D721Med (cell line): ENCODE data around the gene MRPS18B.
A peak's percentile ranks its signal among the peaks of the same experiment; 100 is the strongest.

ENCODE experiments used
- DNase-seq: peaks from one replicate; pipeline ENCODE4 v3.0.0; 2011; ENCODE audit warnings: low spot score; ENCODE audit not compliant: insufficient read length
- FAIRE-seq: peaks from 2 replicates; lab custom pipeline; 2011; peaks lifted over from hg19 to GRCh38; lab: Jason Lieb, UNC
- TF ChIP-seq, protein P1 (sequence below): IDR thresholded peaks from 2 replicates; pipeline ENCODE4 v1.5.1; 2012; ENCODE audit warnings: mild to moderate bottlenecking, control low read depth; ENCODE audit not compliant: insufficient read depth; ENCODE audit errors: missing control alignments

The MRPS18B gene

DNA sequence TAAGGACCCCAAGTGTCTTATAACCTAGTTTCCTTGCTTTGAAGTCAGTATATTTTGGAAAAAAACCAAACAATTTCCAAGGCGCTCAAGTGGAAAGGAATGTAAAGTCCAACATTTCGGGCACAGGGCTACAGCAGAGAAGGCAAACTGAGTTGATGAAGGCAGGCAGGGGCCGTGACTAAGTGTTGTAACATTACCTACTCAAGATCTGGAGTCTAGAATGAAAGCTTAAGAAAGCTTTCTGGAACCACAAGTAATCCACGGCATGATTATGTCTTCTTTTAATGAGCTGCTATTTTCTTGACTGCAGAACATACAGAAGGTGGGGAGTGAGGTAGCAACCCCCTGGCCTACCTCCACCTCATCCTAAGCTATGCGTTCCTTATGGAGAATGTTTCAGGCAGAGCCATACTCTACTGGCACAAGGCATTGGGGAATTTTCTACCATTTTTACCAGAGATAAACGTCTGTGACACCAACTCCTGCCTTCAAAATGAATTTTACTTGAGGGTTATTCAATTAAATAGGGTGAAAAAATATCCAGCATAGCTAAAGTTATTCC is 4.9 kb upstream of the MRPS18B start:
- no peak for DNase-seq

DNA sequence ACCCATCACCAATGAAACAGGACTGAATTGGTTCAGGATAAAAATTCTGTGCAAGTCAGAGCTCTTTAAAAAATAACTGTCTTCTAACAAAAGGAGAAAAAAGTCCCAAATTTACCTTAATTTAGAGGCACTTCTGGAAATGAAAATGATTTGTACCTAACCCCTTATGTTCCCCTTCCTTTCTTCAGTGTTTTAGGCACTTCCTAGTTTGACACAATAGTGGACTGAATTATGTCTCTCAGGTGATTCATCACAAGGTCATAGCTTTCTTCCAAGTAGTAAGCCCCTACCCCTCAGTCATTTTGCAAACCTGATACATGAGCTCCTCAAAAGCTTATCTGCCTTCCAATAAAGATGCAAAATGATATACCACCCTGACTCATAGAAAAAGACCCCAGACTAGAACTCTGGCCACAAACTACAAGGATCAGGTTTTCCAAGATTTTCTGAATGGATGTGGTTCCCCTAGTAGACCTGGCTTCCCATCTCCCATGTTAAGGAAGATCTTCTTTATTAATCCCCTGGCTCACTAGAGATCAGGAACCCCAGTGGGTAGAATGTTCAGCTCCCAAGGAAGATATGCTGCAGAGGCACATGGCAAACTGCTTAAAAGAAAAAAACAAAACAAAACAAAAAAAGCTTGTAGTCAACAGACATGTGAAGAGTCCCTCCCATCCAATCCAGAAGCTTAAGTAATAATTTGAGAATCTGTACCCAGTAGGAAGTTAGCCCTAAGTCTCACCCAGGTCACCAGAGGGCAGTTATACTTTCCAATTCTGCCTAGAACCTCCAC is 4.2 kb upstream of the MRPS18B start:
- TF ChIP-seq, protein P1, sequence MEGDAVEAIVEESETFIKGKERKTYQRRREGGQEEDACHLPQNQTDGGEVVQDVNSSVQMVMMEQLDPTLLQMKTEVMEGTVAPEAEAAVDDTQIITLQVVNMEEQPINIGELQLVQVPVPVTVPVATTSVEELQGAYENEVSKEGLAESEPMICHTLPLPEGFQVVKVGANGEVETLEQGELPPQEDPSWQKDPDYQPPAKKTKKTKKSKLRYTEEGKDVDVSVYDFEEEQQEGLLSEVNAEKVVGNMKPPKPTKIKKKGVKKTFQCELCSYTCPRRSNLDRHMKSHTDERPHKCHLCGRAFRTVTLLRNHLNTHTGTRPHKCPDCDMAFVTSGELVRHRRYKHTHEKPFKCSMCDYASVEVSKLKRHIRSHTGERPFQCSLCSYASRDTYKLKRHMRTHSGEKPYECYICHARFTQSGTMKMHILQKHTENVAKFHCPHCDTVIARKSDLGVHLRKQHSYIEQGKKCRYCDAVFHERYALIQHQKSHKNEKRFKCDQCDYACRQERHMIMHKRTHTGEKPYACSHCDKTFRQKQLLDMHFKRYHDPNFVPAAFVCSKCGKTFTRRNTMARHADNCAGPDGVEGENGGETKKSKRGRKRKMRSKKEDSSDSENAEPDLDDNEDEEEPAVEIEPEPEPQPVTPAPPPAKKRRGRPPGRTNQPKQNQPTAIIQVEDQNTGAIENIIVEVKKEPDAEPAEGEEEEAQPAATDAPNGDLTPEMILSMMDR: no peak
- FAIRE-seq (no peak), DNase-seq (no peak)

More for the DNA sequence above, 4.9 kb upstream of the MRPS18B start:
- TF ChIP-seq, protein P1: no peak
- no peak for FAIRE-seq

DNA sequence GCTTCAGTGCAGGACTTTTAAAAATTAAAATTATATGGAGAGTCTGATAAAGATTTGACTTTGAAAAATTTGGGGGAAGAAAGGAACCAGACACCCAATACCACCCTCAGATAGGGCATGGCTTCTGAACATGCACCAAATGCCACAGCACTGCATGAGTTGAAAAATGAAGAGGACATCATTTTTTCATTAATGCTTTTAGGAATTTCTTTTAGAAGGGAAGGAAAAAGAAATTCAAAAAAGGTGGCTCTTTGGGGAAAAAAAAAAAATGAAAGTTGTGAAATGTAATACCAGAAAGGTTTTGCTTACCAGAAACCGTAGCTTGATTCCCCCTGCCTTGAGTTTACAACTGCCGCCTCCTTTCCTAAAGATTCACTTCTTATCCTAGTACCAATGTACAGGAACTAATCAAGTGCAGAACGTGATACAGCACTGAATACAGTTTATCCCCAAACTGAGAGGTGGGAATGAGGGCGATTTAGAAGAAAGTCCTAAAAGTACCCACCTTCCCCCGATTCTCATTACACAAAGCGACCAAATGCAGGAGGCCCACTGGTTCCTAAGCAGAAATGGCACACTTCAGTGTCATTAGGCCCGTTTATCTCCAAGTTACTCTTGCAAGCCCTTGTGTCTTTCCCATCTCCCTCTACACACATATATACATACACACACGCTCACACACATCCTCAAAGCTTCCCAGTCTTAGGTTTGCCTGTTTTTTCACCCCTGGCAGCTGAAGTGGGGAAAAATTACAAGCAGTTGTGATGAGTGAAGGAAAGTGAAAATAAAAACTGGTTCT is 3.4 kb upstream of the MRPS18B start:
- no peak for FAIRE-seq
- TF ChIP-seq, protein P1: no peak
- no peak for DNase-seq

DNA sequence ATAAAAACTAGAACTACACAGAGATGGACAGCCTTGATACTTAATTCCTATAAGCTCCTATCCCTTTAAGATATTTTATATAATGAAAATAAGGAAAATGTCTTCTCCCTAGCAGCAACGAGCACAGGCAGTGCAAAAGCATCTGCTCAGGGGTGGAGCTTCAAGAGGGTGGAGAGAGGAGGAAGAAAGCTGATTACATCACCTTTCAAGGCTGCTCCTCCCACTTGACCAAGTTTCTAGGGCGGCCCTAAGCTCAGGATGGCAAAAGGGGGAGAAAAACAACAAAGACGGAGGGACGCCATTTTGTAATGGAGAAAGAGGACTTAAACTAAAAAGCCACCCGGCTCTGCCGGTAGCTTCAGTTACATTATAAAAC is 2.8 kb upstream of the MRPS18B start:
- no peak for FAIRE-seq

DNA sequence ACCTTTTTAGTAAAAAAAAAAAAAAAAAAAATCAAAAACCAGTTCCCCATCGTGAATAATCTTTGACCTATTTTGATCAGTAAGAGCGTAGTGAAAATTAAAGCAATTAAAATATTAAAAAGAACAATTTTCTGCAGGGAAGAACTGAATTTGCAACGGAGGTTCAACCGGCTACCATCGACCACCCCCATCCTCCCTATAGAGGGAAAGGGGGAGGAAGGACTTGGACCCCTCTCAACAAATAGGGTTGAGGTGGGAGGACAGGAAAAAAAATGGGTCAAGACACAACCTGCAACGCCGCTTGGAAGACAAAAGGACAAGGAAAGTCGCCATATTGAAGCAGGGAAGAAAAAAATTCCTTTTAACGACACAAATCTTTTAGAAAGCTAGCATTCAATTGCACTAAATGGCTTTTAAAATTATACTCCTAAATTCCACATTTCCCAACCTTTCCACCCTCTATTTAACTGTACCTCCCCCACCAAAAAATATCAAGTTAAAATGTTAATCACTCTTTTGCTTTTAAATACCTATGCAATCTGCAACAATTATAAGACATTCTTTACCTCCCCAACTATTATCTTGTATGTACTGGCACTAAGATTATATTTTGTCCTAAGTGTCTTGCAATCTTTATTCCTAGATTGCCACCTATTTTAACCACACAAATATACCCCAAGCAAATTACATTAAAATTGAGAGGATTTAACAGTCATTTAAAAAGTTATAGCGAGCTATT is 2.3 kb upstream of the MRPS18B start:
- DNase-seq: no peak
- no peak for FAIRE-seq
- TF ChIP-seq, protein P1: no peak

More for the DNA sequence above, 2.8 kb upstream of the MRPS18B start:
- DNase-seq: no peak
- TF ChIP-seq, protein P1: no peak

DNA sequence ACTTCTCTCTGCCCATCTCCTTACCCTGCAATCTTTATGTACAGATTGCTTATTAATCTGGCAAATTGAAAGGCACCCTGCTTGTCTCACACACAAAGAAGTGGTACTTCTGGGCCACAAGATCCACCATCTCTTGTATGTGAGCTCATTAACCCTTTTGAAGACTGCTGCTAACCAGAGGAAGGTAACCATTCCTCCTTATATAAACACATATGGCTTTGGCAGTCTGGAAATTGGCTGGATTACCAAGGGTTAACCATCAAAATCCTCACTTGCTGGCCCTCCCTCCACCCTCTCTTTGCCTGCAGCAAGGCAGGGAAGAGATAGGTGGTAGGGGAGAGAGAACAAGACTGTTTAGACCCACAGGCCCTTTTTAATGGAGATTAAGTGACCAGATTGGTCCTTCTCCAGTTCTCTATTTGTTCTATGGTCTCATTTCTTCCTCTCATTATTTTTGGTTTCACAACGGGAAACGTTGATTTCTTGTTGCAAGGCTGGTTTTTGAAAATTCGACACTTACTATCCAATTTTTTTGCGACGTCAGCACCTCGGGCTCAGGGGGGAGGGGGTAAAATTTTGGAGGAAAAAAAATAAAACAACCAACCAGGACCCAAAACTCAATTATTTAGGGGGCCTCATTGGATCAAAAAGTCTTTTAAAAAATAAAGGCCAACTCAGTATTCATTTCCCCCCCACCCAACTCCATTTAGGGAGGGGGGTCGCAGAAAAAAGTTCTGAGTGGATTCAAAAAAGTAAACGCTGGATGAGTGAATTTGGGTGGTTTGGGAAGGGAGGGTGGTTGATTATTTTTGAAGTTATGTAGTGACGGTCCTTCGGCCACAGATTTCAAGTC is 1.5 kb upstream of the MRPS18B start:
- TF ChIP-seq, protein P1: no peak
- FAIRE-seq: peak; percentile 11
- DNase-seq: no peak
